ENCODE data around the gene CLEC16A. TPM values are rescaled to one million over a fixed set of nuclear protein-coding genes. Genes with fewer than 3 reads are reported as not detected.

Gene CLEC16A
- total and polyA plus RNA-seq, 2 experiments from 2014 or later = 9.9 to 24.1 TPM

GRCh38 chr16:11121083-11121608, 176.8 kb downstream of the CLEC16A start:
- Histone ChIP-seq H3K4me1 (ENCODE audit: insufficient read depth) (no peaks in the 10 kb centered on the region), H4K20me1 (replicated peaks; ENCODE audit: insufficient read depth) (no peaks in the 10 kb centered on the region), H3F3A (replicated peaks; ENCODE audit: low read depth) (no peaks in the 10 kb centered on the region), H3K36me3 (ENCODE audit: insufficient read depth) (no peaks in the 10 kb centered on the region), H2AFZ (no peak overlapping the region), H3K4me3 (no peak overlapping the region), H3K27ac (ENCODE audit: low read depth) (no peak overlapping the region), H3K79me2 (replicated peaks; ENCODE audit: insufficient read depth) (no peaks in the 10 kb centered on the region), H3K9me2 (ENCODE audit: insufficient read depth) (no peaks in the 10 kb centered on the region), H3K4me2 (no peak overlapping the region), H3K27me3 (ENCODE audit: insufficient read depth) (no peaks in the 10 kb centered on the region)
- Mint-ChIP-seq H3K27ac (no peak overlapping the region), H3K36me3 (ENCODE audit: low read depth) (no peaks in the 10 kb centered on the region), H3K27me3 (ENCODE audit: insufficient read depth, low read depth, poor library complexity) (peaks cover 8% of the 10 kb centered on the region), H3K4me3 (no peak overlapping the region), H3K9me3 (no peaks in the 10 kb centered on the region), H3K4me1 (no peaks in the 10 kb centered on the region)
- TF ChIP-seq JUNB (IDR thresholded peaks at IDR 0.05; ENCODE audit: unreplicated experiment) (no peak), ZNF114 (CRISPR knock-in tag; IDR thresholded peaks at IDR 0.05) (no peak), EZH2 (IDR thresholded peaks at IDR 0.05; ENCODE audit: low read depth, unreplicated experiment) (no peak), ZNF462 (CRISPR knock-in tag; IDR thresholded peaks at IDR 0.05) (no peak), ZNF331 (CRISPR knock-in tag; IDR thresholded peaks at IDR 0.05; ENCODE audit: low read depth) (no peak), EZH2phosphoT487 (IDR thresholded peaks at IDR 0.05; ENCODE audit: unreplicated experiment) (no peak), POLR2AphosphoS5 (IDR thresholded peaks at IDR 0.05; ENCODE audit: low read depth) (no peak), CREB1 (CRISPR knock-in tag; IDR thresholded peaks at IDR 0.05; ENCODE audit: low read depth) (no peak), REST (IDR thresholded peaks at IDR 0.05; ENCODE audit: unreplicated experiment) (no peak), CTCF (conservative IDR thresholded peaks at IDR 0.05; ENCODE audit: low read depth in 2 of 2) (no peak), STAT1 (IDR thresholded peaks at IDR 0.05; ENCODE audit: unreplicated experiment) (no peak), NANOG (IDR thresholded peaks at IDR 0.05; ENCODE audit: borderline replicate concordance) (no peak), ETS1 (IDR thresholded peaks at IDR 0.05) (no peak)
- DNase-seq (ENCODE audit: low spot score) = no peak
- ATAC-seq = no peak

All from GM23338 (cell line).